ENCODE data around the gene TUBA4A. TPM values are rescaled to one million over a fixed set of nuclear protein-coding genes. Genes with fewer than 3 reads are reported as not detected.
A peak's percentile ranks its signal among the peaks of the same experiment; 100 is the strongest.

The TUBA4A gene
- polyA plus RNA-seq, 1 donor from 2014 or later = not detected

DNA sequence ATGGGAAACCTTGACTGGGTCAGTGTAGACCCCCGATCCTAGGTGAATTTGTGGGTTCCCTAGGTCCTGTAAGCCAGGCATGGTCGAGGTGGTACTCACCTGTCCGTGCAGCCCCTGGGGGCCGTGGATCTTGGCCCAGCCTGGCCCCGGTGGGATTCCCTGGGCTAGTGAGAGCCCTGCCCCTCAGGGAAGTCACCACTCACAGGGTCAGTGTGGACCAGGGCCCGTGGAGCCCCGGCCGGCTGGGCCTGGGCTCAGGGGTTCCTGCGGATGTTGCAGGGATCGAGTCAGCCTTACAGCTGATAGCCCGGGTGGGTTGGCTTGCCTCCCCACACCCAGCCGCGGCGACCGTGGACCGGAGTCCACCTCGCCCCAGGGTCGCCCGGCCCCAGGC is 24.8 kb downstream of the TUBA4A start:
- Histone ChIP-seq H3K4me3 (ENCODE audit: low read length) (peak overlapping the region; percentile 78), H3K79me2 (replicated peaks; ENCODE audit: insufficient read depth, low read length) (peaks cover 17% of the 10 kb centered on the region)

DNA sequence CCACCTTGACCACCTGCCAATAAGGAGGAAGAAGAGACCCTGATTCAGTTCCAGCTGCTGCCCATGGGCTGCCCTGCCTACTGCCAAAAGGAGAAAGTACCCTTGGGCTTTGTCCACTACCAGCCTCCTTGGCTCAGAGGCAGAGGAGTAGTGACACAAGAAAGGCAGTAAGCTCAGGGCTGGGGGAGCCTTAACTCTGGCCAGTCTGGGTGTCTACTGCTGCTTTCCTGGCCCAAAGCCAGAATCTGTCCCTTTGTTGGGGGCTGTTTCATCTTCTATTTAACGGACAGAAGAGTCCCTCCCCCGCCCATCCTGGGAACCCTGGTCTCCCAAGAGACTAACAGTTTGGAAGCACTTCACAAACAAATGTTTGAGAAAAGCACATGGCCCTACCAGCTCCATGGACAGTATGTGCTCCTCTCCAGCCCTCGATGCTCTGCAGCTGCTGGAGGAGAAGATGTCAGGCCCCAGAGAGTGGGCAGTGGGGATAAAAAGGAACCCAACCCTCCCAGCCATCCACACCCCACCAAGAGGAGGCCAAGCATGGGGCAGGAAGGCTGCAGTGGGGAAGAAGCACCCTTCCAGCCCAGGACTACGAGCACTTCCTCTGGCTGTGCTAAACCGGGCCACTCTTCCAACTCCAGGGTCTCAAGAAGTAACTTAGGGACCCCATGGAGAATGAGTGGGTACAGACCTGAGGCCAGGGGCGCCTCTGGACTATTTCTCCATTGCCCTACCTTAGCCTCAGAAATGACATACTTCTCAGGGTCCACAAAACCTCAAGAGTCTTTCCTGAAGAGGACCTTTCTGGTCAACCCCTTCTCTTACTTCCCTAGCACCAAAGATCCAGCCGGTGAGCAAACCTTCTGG is 25.4 kb downstream of the TUBA4A start:
- Histone ChIP-seq H3K4me2 (ENCODE audit: low read length) (peak overlapping the region; percentile 95), H2AFZ (ENCODE audit: low read depth, low read length) (peak overlapping the region; percentile 41), H3K79me2 (replicated peaks; ENCODE audit: insufficient read depth, low read length) (peaks cover 17% of the 10 kb centered on the region), H3K9me3 (ENCODE audit: low read length) (no peaks in the 10 kb centered on the region), H3K9ac (ENCODE audit: low read length) (peak overlapping the region; percentile 93), H3K4me3 (ENCODE audit: low read length) (peak overlapping the region; percentile 78), H3K9me2 (ENCODE audit: insufficient read depth, low read length) (no peaks in the 10 kb centered on the region), H3F3A (ENCODE audit: insufficient read depth, low read length, poor library complexity, severe bottlenecking) (peaks cover 6% of the 10 kb centered on the region), H3K36me3 (ENCODE audit: insufficient read depth, low read length) (no peaks in the 10 kb centered on the region), H3K27me3 (ENCODE audit: insufficient read depth, low read depth, low read length) (no peaks in the 10 kb centered on the region), H4K20me1 (ENCODE audit: insufficient read depth) (no peaks in the 10 kb centered on the region), H3K27ac (ENCODE audit: low read length) (peak overlapping the region; percentile 96)
- TF ChIP-seq POLR2AphosphoS5 (IDR thresholded peaks at IDR 0.05) (no peak), RAD21 (conservative IDR thresholded peaks at IDR 0.05) (no peak)
- TF ChIP-seq, protein P1, sequence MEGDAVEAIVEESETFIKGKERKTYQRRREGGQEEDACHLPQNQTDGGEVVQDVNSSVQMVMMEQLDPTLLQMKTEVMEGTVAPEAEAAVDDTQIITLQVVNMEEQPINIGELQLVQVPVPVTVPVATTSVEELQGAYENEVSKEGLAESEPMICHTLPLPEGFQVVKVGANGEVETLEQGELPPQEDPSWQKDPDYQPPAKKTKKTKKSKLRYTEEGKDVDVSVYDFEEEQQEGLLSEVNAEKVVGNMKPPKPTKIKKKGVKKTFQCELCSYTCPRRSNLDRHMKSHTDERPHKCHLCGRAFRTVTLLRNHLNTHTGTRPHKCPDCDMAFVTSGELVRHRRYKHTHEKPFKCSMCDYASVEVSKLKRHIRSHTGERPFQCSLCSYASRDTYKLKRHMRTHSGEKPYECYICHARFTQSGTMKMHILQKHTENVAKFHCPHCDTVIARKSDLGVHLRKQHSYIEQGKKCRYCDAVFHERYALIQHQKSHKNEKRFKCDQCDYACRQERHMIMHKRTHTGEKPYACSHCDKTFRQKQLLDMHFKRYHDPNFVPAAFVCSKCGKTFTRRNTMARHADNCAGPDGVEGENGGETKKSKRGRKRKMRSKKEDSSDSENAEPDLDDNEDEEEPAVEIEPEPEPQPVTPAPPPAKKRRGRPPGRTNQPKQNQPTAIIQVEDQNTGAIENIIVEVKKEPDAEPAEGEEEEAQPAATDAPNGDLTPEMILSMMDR (IDR thresholded peaks at IDR 0.05; ENCODE audit: poor library complexity, severe bottlenecking) = no peak

More for the DNA sequence above, 24.8 kb downstream of the TUBA4A start:
- Histone ChIP-seq H3K36me3 (ENCODE audit: insufficient read depth, low read length) (no peaks in the 10 kb centered on the region), H3K27me3 (ENCODE audit: insufficient read depth, low read depth, low read length) (no peaks in the 10 kb centered on the region), H2AFZ (ENCODE audit: low read depth, low read length) (peak overlapping the region; percentile 41), H3K4me2 (ENCODE audit: low read length) (peak overlapping the region; percentile 95), H3K9ac (ENCODE audit: low read length) (peak overlapping the region; percentile 93), H3K27ac (ENCODE audit: low read length) (peak overlapping the region; percentile 96), H3F3A (ENCODE audit: insufficient read depth, low read length, poor library complexity, severe bottlenecking) (peaks cover 6% of the 10 kb centered on the region), H3K9me3 (ENCODE audit: low read length) (no peaks in the 10 kb centered on the region), H4K20me1 (ENCODE audit: insufficient read depth) (no peaks in the 10 kb centered on the region), H3K9me2 (ENCODE audit: insufficient read depth, low read length) (no peaks in the 10 kb centered on the region)
- TF ChIP-seq EZH2 (IDR thresholded peaks at IDR 0.05; ENCODE audit: borderline replicate concordance, insufficient read depth, low read length, poor library complexity, severe bottlenecking) (no peak), RAD21 (conservative IDR thresholded peaks at IDR 0.05) (no peak), POLR2AphosphoS5 (IDR thresholded peaks at IDR 0.05) (no peak), SMC3 (conservative IDR thresholded peaks at IDR 0.05; ENCODE audit: poor library complexity) (no peak), TAF1 (IDR thresholded peaks at IDR 0.05; ENCODE audit: low read depth) (peak; percentile 48), MXI1 (conservative IDR thresholded peaks at IDR 0.05; ENCODE audit: poor library complexity, severe bottlenecking) (no peak)
- TF ChIP-seq, protein P2, sequence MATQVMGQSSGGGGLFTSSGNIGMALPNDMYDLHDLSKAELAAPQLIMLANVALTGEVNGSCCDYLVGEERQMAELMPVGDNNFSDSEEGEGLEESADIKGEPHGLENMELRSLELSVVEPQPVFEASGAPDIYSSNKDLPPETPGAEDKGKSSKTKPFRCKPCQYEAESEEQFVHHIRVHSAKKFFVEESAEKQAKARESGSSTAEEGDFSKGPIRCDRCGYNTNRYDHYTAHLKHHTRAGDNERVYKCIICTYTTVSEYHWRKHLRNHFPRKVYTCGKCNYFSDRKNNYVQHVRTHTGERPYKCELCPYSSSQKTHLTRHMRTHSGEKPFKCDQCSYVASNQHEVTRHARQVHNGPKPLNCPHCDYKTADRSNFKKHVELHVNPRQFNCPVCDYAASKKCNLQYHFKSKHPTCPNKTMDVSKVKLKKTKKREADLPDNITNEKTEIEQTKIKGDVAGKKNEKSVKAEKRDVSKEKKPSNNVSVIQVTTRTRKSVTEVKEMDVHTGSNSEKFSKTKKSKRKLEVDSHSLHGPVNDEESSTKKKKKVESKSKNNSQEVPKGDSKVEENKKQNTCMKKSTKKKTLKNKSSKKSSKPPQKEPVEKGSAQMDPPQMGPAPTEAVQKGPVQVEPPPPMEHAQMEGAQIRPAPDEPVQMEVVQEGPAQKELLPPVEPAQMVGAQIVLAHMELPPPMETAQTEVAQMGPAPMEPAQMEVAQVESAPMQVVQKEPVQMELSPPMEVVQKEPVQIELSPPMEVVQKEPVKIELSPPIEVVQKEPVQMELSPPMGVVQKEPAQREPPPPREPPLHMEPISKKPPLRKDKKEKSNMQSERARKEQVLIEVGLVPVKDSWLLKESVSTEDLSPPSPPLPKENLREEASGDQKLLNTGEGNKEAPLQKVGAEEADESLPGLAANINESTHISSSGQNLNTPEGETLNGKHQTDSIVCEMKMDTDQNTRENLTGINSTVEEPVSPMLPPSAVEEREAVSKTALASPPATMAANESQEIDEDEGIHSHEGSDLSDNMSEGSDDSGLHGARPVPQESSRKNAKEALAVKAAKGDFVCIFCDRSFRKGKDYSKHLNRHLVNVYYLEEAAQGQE (IDR thresholded peaks at IDR 0.05; ENCODE audit: borderline replicate concordance) = no peak

All from neural cell (in vitro differentiated cells).